Keratinocyte (primary cell): ENCODE measurements around the gene BID.

ENCODE experiments used
- CTCF ChIP-seq, 3 experiments: IDR thresholded peaks in 1 of 3; conservative IDR thresholded peaks in 1 of 3; optimal IDR thresholded peaks in 1 of 3; 2 replicates in 2 of 3; 3 replicates in 1 of 3; pipeline versions ENCODE3 to v1.5.1; 2011; ENCODE audit warnings: low read length in 3 of 3, mild to moderate bottlenecking in 3 of 3, moderate library complexity in 2 of 3, control low read depth in 1 of 3, inconsistent platforms in 1 of 3; ENCODE audit not compliant: insufficient read depth in 2 of 3; ENCODE audit errors: extremely low read depth in 1 of 3
- EZH2 ChIP-seq: IDR thresholded peaks from one replicate; pipeline ENCODE4 v1.6.1; 2012; ENCODE audit warnings: inconsistent platforms, mild to moderate bottlenecking, low read length, moderate library complexity

GRCh38 chr22:17783773-17784480 is 9.7 kb upstream of the BID start:
- no peak for TF ChIP-seq CTCF (optimal IDR thresholded peaks at IDR 0.05 in 1 of 3, IDR thresholded peaks at IDR 0.05 in 1 of 3, conservative IDR thresholded peaks at IDR 0.05 in 1 of 3; ENCODE audit: extremely low read depth in 1 of 3, insufficient read depth in 2 of 3, low read length in 3 of 3)
- no peak for TF ChIP-seq EZH2
